ENCODE measurements around the gene RAB40B.

DNA sequence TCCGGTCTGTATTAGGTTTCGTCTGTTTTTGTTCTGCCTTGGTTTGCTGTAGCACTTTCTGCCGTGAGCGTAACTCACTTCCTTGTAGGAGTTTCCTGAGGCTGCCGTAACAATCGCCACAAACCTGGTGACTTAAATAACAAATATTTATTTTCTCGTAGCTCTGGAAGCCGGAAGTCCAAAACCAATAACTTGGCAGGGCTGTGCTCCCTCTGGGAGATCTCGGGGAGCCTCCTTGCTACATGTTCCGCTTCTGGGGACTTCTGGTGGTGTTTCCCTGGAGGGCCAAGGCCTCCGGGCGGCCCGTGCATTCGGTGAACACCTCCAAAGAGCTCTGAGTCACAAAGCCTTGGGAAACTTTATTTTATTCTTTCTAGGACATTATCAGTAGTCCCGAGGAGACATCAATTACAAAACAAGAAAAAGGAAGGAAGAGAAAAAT is 43.4 kb downstream of the RAB40B start:
- TF ChIP-seq KDM1A (IDR thresholded peaks at IDR 0.05; ENCODE audit: low read depth) (no peak), RAD21 (conservative IDR thresholded peaks at IDR 0.05 in 1 of 2, IDR thresholded peaks at IDR 0.05 in 1 of 2) (no peak), JUNB (IDR thresholded peaks at IDR 0.05) (no peak), HOXB5 (CRISPR knock-in tag; IDR thresholded peaks at IDR 0.05) (no peak), BHLHE40 (IDR thresholded peaks at IDR 0.05; ENCODE audit: low read depth, low read length) (no peak), SMC3 (IDR thresholded peaks at IDR 0.05) (no peak)
- TF ChIP-seq, protein P1, sequence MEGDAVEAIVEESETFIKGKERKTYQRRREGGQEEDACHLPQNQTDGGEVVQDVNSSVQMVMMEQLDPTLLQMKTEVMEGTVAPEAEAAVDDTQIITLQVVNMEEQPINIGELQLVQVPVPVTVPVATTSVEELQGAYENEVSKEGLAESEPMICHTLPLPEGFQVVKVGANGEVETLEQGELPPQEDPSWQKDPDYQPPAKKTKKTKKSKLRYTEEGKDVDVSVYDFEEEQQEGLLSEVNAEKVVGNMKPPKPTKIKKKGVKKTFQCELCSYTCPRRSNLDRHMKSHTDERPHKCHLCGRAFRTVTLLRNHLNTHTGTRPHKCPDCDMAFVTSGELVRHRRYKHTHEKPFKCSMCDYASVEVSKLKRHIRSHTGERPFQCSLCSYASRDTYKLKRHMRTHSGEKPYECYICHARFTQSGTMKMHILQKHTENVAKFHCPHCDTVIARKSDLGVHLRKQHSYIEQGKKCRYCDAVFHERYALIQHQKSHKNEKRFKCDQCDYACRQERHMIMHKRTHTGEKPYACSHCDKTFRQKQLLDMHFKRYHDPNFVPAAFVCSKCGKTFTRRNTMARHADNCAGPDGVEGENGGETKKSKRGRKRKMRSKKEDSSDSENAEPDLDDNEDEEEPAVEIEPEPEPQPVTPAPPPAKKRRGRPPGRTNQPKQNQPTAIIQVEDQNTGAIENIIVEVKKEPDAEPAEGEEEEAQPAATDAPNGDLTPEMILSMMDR (IDR thresholded peaks at IDR 0.05), result no peak
- TF ChIP-seq, protein P2, sequence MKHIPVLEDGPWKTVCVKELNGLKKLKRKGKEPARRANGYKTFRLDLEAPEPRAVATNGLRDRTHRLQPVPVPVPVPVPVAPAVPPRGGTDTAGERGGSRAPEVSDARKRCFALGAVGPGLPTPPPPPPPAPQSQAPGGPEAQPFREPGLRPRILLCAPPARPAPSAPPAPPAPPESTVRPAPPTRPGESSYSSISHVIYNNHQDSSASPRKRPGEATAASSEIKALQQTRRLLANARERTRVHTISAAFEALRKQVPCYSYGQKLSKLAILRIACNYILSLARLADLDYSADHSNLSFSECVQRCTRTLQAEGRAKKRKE (CRISPR knock-in tag; IDR thresholded peaks at IDR 0.05; ENCODE audit: low read depth), result no peak
